ENCODE data around the gene SNRPD3.
"Not testable (repeated sequence)": the region's sequence is repeated elsewhere in the genome, so short reads cannot be mapped to it uniquely, and the experiment has no call there.

Gene SNRPD3

DNA sequence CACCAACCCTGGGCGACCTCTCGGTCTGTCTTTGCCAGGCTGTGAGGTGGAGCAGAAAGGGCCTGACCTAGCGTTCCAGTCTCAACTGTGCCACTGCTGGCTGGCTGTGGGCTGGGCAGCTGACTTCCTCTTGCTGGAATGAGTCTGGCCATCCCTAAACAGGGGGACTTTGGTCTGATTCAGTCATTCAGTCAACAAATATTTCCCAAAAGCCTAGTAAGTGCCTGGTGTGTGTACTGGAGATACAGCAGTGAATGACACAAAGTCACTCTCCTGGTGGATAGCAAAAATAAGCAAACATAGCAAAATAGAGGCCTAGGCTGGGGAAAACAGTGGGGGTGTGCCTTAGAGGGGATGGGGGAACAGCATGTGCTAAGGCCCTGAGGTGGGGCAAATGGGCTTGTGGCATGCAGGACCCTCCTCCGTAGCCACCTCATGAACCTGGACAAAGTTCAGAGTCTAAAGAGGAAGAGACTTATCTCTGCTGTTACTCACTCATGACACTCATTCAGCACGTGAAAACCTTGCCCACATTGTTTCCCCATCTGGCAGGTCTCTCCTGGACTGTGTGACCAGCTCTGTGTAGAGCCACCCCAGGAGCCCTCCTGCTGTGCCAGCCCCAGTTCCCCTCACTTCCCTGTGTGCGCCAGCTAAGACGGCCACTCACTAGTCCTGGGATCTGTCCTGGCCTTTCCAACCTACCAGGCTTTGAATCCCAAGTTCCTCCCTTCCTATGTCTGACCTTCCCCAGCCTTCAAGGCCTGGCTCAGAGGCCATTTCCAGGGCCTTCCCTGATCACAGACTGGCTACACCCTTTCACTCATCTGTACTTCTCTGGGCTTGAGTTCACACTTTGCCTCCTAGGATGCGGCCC, 5.5 kb upstream of the SNRPD3 start:
- TF ChIP-seq, protein P1, sequence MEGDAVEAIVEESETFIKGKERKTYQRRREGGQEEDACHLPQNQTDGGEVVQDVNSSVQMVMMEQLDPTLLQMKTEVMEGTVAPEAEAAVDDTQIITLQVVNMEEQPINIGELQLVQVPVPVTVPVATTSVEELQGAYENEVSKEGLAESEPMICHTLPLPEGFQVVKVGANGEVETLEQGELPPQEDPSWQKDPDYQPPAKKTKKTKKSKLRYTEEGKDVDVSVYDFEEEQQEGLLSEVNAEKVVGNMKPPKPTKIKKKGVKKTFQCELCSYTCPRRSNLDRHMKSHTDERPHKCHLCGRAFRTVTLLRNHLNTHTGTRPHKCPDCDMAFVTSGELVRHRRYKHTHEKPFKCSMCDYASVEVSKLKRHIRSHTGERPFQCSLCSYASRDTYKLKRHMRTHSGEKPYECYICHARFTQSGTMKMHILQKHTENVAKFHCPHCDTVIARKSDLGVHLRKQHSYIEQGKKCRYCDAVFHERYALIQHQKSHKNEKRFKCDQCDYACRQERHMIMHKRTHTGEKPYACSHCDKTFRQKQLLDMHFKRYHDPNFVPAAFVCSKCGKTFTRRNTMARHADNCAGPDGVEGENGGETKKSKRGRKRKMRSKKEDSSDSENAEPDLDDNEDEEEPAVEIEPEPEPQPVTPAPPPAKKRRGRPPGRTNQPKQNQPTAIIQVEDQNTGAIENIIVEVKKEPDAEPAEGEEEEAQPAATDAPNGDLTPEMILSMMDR (conservative IDR thresholded peaks at IDR 0.05): no peak
- TF ChIP-seq ZFX (IDR thresholded peaks at IDR 0.05): no peak
- H3K27ac ChIP-seq: 0 out of 2 replicates have a peak overlapping the region, but pooled peaks have one; percentile 0

DNA sequence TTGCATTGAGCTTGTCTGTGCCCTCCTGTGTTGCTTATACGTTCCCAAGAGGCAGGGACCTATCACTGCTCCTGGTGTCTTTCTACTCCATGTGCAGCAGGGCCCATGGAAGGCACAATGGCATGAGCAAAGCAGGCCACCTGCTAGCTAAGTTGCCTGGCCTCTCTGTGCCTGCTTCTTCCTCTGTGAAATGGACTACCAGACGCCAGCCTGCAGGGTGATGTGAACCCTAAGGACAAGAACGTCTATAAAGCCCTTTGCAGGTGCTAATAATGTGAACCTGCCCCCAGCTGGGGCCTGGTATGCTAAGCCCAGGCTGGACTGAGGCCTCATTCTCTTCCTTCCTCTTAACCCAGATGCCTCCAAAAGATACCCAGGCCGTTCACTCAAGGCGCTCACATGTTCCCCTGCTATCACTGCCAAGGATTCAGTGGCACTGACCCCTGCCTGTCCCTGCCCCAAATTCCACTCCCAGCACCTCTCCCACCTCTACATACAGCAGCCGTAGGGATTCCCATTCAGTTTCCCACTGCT, 4.8 kb upstream of the SNRPD3 start:
- H3K27ac ChIP-seq: 0 out of 2 replicates have a peak overlapping the region, but pooled peaks have one; percentile 0
- no peak for TF ChIP-seq ZFX (IDR thresholded peaks at IDR 0.05)
- TF ChIP-seq, protein P1 (conservative IDR thresholded peaks at IDR 0.05): no peak

DNA sequence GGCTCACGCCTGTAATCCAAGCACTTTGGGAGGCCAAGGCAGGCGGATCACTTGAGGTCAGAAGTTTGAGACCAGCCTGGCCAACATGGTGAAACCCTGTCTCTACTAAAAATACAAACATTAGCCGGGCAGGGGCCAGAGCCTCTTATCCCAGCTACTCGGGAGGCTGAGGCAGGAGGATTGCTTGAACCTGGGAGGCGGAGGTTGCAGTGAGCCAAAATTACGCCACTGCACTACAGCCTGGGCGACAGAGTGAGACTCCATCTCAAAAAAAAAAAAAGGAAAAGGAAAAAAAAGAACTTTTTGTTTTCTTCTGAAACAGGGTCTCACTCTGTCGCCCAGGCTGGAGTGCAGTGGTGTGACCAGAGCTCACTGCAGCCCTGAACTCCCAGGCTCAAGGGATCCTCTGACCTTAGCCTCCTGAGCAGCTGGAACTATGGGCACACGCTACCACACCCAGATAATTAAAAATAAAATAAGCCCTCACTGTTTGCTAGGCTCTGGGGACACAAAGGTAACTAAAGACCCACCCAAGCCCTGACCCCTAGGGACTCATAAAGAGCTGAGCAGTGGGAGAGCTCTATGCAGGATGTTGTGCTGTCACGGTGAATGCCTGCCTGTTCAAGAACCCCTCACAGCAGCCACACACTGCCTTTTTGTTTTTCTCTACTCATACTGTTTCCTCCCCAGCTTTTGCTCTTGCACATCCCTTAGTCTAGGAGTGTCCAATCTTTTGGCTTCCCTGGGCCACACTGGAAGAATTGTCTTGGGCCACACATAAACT, 3.1 kb upstream of the SNRPD3 start:
- H3K27ac ChIP-seq: not testable (repeated sequence)

DNA sequence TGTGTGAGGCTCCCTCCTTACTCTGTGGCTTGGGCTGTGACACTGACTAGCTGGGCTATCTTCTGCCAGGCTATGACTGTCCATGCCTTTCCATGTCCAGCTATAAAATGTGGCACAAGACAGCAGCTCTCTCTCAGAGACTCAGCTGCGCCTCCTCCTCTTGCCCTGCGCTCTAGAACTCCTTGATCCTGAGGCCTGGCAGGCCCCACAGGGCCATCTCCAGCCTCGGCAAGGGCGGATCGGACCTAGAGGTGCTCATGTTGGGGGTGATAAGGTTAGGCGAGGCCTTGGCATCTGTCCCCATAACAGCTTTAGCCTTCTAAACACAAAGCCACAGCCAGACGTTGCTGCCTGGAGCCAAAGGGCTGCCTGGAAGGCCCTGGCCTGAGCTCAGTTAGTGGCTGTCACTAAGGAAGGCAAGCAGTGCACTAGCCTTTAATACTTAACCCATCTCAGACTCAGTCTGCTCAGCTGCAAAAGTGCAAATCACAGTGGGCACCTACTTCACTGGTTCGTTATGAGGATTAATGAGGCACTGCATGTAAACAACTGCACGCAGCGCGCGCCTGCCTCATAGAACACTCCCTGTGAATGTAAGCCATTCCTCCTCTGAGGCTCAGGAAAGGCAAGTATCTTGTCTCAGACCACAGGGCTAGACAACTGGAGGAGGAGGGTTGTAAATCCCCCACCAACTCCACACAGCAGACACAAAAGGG, 2.0 kb upstream of the SNRPD3 start:
- H3K27ac ChIP-seq: peak overlapping the region; percentile 97
- TF ChIP-seq ZFX (IDR thresholded peaks at IDR 0.05): no peak
- TF ChIP-seq, protein P1 (conservative IDR thresholded peaks at IDR 0.05): no peak

DNA sequence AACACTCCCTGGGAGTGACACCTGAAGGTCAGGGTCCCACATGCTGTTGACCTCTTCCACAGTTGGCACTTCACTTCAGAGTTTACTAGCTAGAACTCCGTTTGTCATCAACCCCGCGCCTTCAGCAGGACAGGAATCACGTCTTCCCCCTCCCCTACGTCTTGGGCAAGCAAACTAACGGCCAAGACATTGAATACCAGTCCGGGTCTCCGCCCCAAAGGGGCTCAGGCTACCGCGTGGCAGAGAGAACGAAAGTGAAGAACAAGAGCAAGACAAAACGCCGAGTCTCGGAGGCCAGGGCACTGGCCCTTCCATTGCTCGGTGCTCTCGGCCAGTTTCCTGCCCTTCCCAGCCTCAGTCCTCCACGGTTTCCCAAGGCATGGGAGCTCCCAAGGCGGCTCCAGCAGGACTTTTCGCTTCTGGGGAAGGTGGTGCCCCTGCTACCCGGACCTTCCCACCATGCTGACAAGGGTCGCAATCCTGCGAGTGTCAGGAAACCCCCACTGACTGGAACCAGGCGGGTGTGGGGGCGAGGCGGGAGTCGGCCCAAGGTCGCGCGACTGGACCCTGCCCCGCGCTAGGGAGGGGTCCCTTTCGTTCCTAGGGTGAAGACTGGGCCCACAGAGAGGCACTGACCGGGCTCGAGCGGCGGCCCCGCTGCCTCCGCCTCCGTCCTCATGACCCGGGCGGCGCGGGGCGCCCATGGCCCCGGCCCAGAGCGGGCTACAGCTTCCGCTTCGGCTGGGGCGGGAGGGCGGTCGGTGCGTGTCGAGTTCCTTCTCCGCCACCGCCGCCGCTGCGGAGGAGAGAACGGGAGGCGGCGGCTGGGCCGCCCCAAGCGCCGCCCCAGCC, 1.3 kb upstream of the SNRPD3 start, which contains the start of gene GUCD1:
GUCD1 (minus strand) TSS at position 826 of the 852 bp plus-strand sequence; CDS start at position 679, 147 bp downstream.
- H3K27ac ChIP-seq: peak within 1 kb of the TSS; percentile 97
- TF ChIP-seq, protein P1 (conservative IDR thresholded peaks at IDR 0.05): no peak
- peak; percentile 38 for TF ChIP-seq ZFX (IDR thresholded peaks at IDR 0.05)

DNA sequence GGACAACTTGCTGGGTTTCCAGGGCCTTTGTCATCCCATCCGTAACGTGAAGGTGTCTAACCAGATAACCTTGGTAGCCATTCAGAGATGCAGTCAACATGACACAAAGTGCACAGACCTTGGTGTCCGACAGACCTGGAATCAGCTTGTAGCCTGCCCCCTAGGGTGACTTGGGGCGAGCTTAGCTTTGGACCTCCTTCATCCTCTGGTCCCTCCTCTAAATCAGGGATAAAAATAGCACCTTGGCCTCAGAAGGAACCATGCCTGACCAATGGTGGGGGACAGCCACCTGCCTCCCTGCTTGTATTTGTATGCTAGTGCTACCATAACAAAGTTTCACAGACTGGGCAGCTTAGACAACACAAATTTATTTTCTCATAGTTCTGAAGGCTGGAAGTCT, 3.7 kb downstream of the SNRPD3 start:
- no peak overlapping the region for H3K27ac ChIP-seq
- TF ChIP-seq ZFX (IDR thresholded peaks at IDR 0.05): no peak
- TF ChIP-seq, protein P1 (conservative IDR thresholded peaks at IDR 0.05): no peak
